HL-60/S4 treated with phorbol 12-myristate 13-acetate at 8.2 ng/mL for 4 days and 3 days (cell line): ENCODE data around the gene CCDC27.

Source experiments
- in situ Hi-C: fragments of 300-500 bp; cut with MboI; formaldehyde crosslinking; loops from 2 replicates; pipeline ENCODE4 v1.15.0; 2022; ENCODE audit warnings: low sequenced_read_pairs

Gene CCDC27

GRCh38 chr1:3817138-3817740 is 65.0 kb downstream of the CCDC27 start:
- in situ Hi-C loops: no loop called here

GRCh38 chr1:3817821-3818597 is 65.8 kb downstream of the CCDC27 start:
- in situ Hi-C loops: no loop called here

- in situ Hi-C loops: no loop called here
Observed at GRCh38 chr1:3819771-3820200, 67.5 kb downstream of the CCDC27 start.

- in situ Hi-C loops: no loop called here
Observed at GRCh38 chr1:3820316-3820715, 68.1 kb downstream of the CCDC27 start.

GRCh38 chr1:3821004-3821403 is 68.8 kb downstream of the CCDC27 start:
- in situ Hi-C loops: no loop called here
